Endothelial cell of umbilical vein (primary cell): Measurements from ENCODE around the gene LYVE1. TPM values are rescaled to one million over a fixed set of nuclear protein-coding genes. Genes with fewer than 3 reads are reported as not detected.
A peak's percentile ranks its signal among the peaks of the same experiment; 100 is the strongest.

Experiments
- BruUV-seq: library from RNA; stranded (reverse); fragments of 400-500 nt; replicated peaks from 2 replicates; lab custom pipeline; 2021; lab: Mats Ljungman, UMichigan
- CTCF ChIA-PET: fragments of 300-600, 350-600 bp; sonication (Branson Sonifier 250); formaldehyde crosslinking; loops from one replicate; lab custom pipeline; 2021; ENCODE audit warnings: antibody characterized with exemption, inconsistent platforms; lab: Charles Lee
- POLR2A ChIA-PET: fragments of 300-600, 350-600 bp; sonication (Branson Sonifier 250); formaldehyde crosslinking; loops from one replicate; lab custom pipeline; 2021; ENCODE audit warnings: antibody characterized with exemption, inconsistent platforms; lab: Charles Lee
- DNase-seq: peaks from one replicate; pipeline ENCODE4 v3.0.0-alpha.2; 2011; ENCODE audit warnings: low read depth, low spot score
- FAIRE-seq: peaks from 2 replicates; lab custom pipeline; 2011; peaks lifted over from hg19 to GRCh38; lab: Jason Lieb, UNC
- H2AFZ ChIP-seq: 2 replicates; pipeline ENCODE4 v1.6.0; 2012; ENCODE audit warnings: low read depth, low read length, control low read depth, inconsistent platforms
- H3K27ac ChIP-seq: 2 replicates; pipeline ENCODE4 v1.5.1; 2011; ENCODE audit warnings: low read depth, mild to moderate bottlenecking, control low read depth, low read length, moderate library complexity; ENCODE audit not compliant: insufficient read depth
- H3K27me3 ChIP-seq, 2 experiments: 2 replicates each; pipeline versions ENCODE4 v1.6.0 to v1.6.1; 2011; ENCODE audit warnings: low read length in 2 of 2, mixed read lengths in 1 of 2; ENCODE audit not compliant: control insufficient read depth in 2 of 2, insufficient read depth in 2 of 2
- H3K36me3 ChIP-seq, 2 experiments: 2 replicates in 1 of 2; 3 replicates in 1 of 2; pipeline ENCODE4 v1.5.1; 2011; ENCODE audit warnings: low read length in 2 of 2, mild to moderate bottlenecking in 1 of 2, moderate library complexity in 1 of 2; ENCODE audit not compliant: control insufficient read depth in 2 of 2, insufficient read depth in 2 of 2; ENCODE audit errors: extremely low read depth in 1 of 2
- H3K4me1 ChIP-seq: 3 replicates; pipeline ENCODE4 v1.5.1; 2011; ENCODE audit warnings: mild to moderate bottlenecking, low read length; ENCODE audit not compliant: control insufficient read depth, insufficient read depth; ENCODE audit errors: extremely low read depth
- H3K4me2 ChIP-seq: 2 replicates; pipeline ENCODE4 v1.6.1; 2011; ENCODE audit warnings: low read length, control low read depth, mixed read lengths; ENCODE audit not compliant: insufficient read depth
- H3K4me3 ChIP-seq, 3 experiments: fragments of 200-600 bp in 1 of 3; sonication (generic), shearing (Covaris generic) in 1 of 3; replicated peaks in 1 of 3; 2 replicates each; pipeline ENCODE4 v1.5.1; 2011 to 2016; ENCODE audit warnings: control low read depth in 3 of 3, low read length in 3 of 3, mild to moderate bottlenecking in 2 of 3, inconsistent platforms in 1 of 3, low read depth in 1 of 3, moderate library complexity in 1 of 3; ENCODE audit not compliant: insufficient read depth in 1 of 3
- H3K79me2 ChIP-seq: 2 replicates; pipeline ENCODE4 v1.6.0; 2012; ENCODE audit warnings: low read length, inconsistent platforms; ENCODE audit not compliant: control insufficient read depth, insufficient read depth
- H3K9ac ChIP-seq: replicated peaks from 2 replicates; pipeline ENCODE3; 2011; ENCODE audit warnings: low read length, control low read depth; ENCODE audit not compliant: insufficient read depth; ENCODE audit errors: extremely low read depth
- H3K9me1 ChIP-seq: replicated peaks from 3 replicates; pipeline ENCODE4 v1.6.0; 2011; ENCODE audit warnings: mild to moderate bottlenecking, low read length; ENCODE audit not compliant: control insufficient read depth, insufficient read depth; ENCODE audit errors: extremely low read depth
- H3K9me3 ChIP-seq: replicated peaks from 2 replicates; pipeline ENCODE4 v1.5.1; 2012; ENCODE audit warnings: low read length, inconsistent platforms; ENCODE audit not compliant: control insufficient read depth, insufficient read depth
- H4K20me1 ChIP-seq: replicated peaks from 2 replicates; pipeline ENCODE3; 2011; ENCODE audit warnings: mild to moderate bottlenecking, low read length; ENCODE audit not compliant: control insufficient read depth, insufficient read depth; ENCODE audit errors: extremely low read depth
- FOS ChIP-seq: IDR thresholded peaks from 2 replicates; pipeline ENCODE4 v1.6.1; 2011; ENCODE audit warnings: mild to moderate bottlenecking, low read length, moderate library complexity, borderline replicate concordance; ENCODE audit not compliant: insufficient read depth
- GATA2 ChIP-seq: IDR thresholded peaks from 2 replicates; pipeline ENCODE4 v1.7.0; 2011; ENCODE audit warnings: low read depth, mild to moderate bottlenecking, moderate library complexity, mixed read lengths, low read length; ENCODE audit not compliant: insufficient read length, insufficient read depth
- MYC ChIP-seq: IDR thresholded peaks from one replicate; pipeline ENCODE4 v1.6.1; 2011; ENCODE audit warnings: mild to moderate bottlenecking, low read depth, low read length
- POLR2A ChIP-seq: IDR thresholded peaks from 2 replicates; pipeline ENCODE4 v1.6.1; 2012; ENCODE audit warnings: low read depth, mild to moderate bottlenecking, control low read depth, low read length
- POLR2AphosphoS5 ChIP-seq: IDR thresholded peaks from 2 replicates; pipeline ENCODE4 v1.6.1; 2012; ENCODE audit warnings: low read depth, mild to moderate bottlenecking, control low read depth, low read length, moderate library complexity; ENCODE audit not compliant: insufficient read depth
- dilution Hi-C: fragments of 300-500 bp; cut with MboI; formaldehyde crosslinking; loops from one replicate; pipeline ENCODE4 v1.15.0; 2019; ENCODE audit warnings: low sequenced_read_pairs; ENCODE audit not compliant: extremely low pct_ligation_motif_present
- intact Hi-C: fragments of 100-400 bp; cut with micrococcal nuclease; formaldehyde crosslinking; loops from one replicate; pipeline ENCODE4 v1.10.0; 2022
- polyA plus RNA-seq, 4 experiments: library from polyadenylated mRNA; depleted of rRNA in 3 of 4; stranded (reverse) in 3 of 4; unstranded in 1 of 4; fragments of >200 nt; gene quantifications; 2 replicates each; pipeline versions ENCODE4 v1.2.1 to v1.2.3, GENCODE V29; 2011 to 2012; ENCODE audit warnings: missing spikeins in 1 of 4
- total RNA-seq: library from RNA; stranded (reverse); gene quantifications from 2 replicates; pipeline ENCODE4 v1.2.3, GENCODE V29; 2021
- TF ChIP-seq, protein P1 (sequence below), 2 donors: IDR thresholded peaks; 1 replicate in 1 of 2; 2 replicates in 1 of 2; pipeline ENCODE4 v1.5.1; 2011; ENCODE audit warnings: low read length in 2 of 2, mild to moderate bottlenecking in 2 of 2, moderate library complexity in 2 of 2, control low read depth in 1 of 2, inconsistent platforms in 1 of 2, low read depth in 1 of 2; ENCODE audit not compliant: insufficient read depth in 1 of 2; ENCODE audit errors: extremely low read depth in 1 of 2

Gene LYVE1
- total and polyA plus RNA-seq, 2 donors (not counting 3 experiments of a cell fraction or from before 2014, with no cell fraction given), result 4.6 to 7.6 TPM

GRCh38 chr11:10605941-10606381 is 37.5 kb upstream of the LYVE1 start:
- POLR2A ChIA-PET, result interaction anchor here (1.0 kb wide), 1 partner anchor 12 kb away, joined by 3 read pairs; no protein-coding TSS in a partner anchor
- TF ChIP-seq GATA2, result peak; percentile 80
- no peak for TF ChIP-seq POLR2A
- TF ChIP-seq MYC, result no peak
- Histone ChIP-seq H3K4me3 (no peak overlapping the region), H3K9ac (no peak overlapping the region), H3K79me2 (no peaks in the 10 kb centered on the region), H3K9me1 (no peaks in the 10 kb centered on the region), H3K36me3 (no peaks in the 10 kb centered on the region), H3K4me2 (peak overlapping the region; percentile 70), H4K20me1 (no peaks in the 10 kb centered on the region), H3K4me1 (peaks cover 29% of the 10 kb centered on the region), H2AFZ (peak overlapping the region; percentile 74), H3K27me3 (no peaks in the 10 kb centered on the region), H3K27ac (peak overlapping the region; percentile 25), H3K9me3 (no peaks in the 10 kb centered on the region)
- DNase-seq, result peak; percentile 77
- no TSS peak for BruUV-seq
- intact Hi-C loops (loop anchor here (2.0 to 5.0 kb wide), 2 partner anchors 36 to 65 kb away; partner anchors contain the start of gene RNF141), dilution Hi-C loops (no loop called here)
- CTCF ChIA-PET, result interaction anchor here (0.7 to 3.7 kb wide), 9 partner anchors 8 to 240 kb away, joined by 3 to 15 read pairs (median 4); partner anchors contain the start of gene RNF141
- peak; percentile 91 for FAIRE-seq

GRCh38 chr11:10604798-10605197 is 36.3 kb upstream of the LYVE1 start:
- ChIA-PET POLR2A (no interaction called here), CTCF (interaction anchor here (0.5 to 3.7 kb wide), 3 partner anchors 12 to 395 kb away, joined by 3 to 15 read pairs (median 9); partner anchors contain the start of gene RNF141)
- H3K9me3 ChIP-seq, result no peaks in the 10 kb centered on the region
- H3K36me3 ChIP-seq, result no peaks in the 10 kb centered on the region
- dilution Hi-C loops, result no loop called here
- no TSS peak for BruUV-seq
- H3K9me1 ChIP-seq, result no peaks in the 10 kb centered on the region
- DNase-seq (no peak), FAIRE-seq (peak; percentile 55)
- no peaks in the 10 kb centered on the region for H4K20me1 ChIP-seq
- H3K9ac ChIP-seq, result no peak overlapping the region
- no peak overlapping the region for H3K4me2 ChIP-seq
- H3K27me3 ChIP-seq, result no peaks in the 10 kb centered on the region
- peak overlapping the region; percentile 23 for H2AFZ ChIP-seq
- peaks cover 29% of the 10 kb centered on the region for H3K4me1 ChIP-seq
- H3K4me3 ChIP-seq, result no peak overlapping the region
- H3K79me2 ChIP-seq, result no peaks in the 10 kb centered on the region
- intact Hi-C loops, result loop anchor here (5.0 kb wide), 1 partner anchor 38 kb away; no protein-coding TSS in a partner anchor
- TF ChIP-seq POLR2AphosphoS5 (no peak), MYC (no peak), FOS (no peak), POLR2A (no peak), GATA2 (no peak)
- TF ChIP-seq, protein P1, sequence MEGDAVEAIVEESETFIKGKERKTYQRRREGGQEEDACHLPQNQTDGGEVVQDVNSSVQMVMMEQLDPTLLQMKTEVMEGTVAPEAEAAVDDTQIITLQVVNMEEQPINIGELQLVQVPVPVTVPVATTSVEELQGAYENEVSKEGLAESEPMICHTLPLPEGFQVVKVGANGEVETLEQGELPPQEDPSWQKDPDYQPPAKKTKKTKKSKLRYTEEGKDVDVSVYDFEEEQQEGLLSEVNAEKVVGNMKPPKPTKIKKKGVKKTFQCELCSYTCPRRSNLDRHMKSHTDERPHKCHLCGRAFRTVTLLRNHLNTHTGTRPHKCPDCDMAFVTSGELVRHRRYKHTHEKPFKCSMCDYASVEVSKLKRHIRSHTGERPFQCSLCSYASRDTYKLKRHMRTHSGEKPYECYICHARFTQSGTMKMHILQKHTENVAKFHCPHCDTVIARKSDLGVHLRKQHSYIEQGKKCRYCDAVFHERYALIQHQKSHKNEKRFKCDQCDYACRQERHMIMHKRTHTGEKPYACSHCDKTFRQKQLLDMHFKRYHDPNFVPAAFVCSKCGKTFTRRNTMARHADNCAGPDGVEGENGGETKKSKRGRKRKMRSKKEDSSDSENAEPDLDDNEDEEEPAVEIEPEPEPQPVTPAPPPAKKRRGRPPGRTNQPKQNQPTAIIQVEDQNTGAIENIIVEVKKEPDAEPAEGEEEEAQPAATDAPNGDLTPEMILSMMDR (IDR thresholded peaks at IDR 0.05; ENCODE audit: extremely low read depth in 1 of 2, insufficient read depth in 1 of 2, low read depth in 1 of 2, low read length in 2 of 2), result no peak
- H3K27ac ChIP-seq, result no peak overlapping the region
